Esophagus muscularis mucosa (tissue), 4 donors: ENCODE data around the gene MKI67. TPM values are rescaled to one million over a fixed set of nuclear protein-coding genes. Genes with fewer than 3 reads are reported as not detected.

Experiments
- DNase-seq: peaks from one replicate; pipeline ENCODE4 v3.0.0-alpha.2; 2017; ENCODE audit errors: extremely low spot score
- H3K27ac ChIP-seq, 4 donors: fragments of 200-600 bp; sonication (generic); replicated peaks in 1 of 4; 1 replicate in 3 of 4; 2 replicates in 1 of 4; pipeline ENCODE4 v1.5.1; 2016 to 2019; ENCODE audit warnings: mild to moderate bottlenecking in 1 of 4
- H3K27me3 ChIP-seq, 4 donors: fragments of 200-600 bp; sonication (generic); one replicate each; pipeline versions ENCODE4 v1.5.1 to v1.6.0; 2016 to 2019
- H3K36me3 ChIP-seq, 4 donors: fragments of 200-600 bp; sonication (generic); one replicate each; pipeline ENCODE4 v1.5.1; 2016 to 2019
- H3K4me1 ChIP-seq, 4 donors: fragments of 200-600 bp; sonication (generic); one replicate each; pipeline ENCODE4 v1.5.1; 2016 to 2019
- H3K4me3 ChIP-seq, 4 donors: fragments of 200-600 bp; sonication (generic); 1 replicate in 2 of 4; 2 replicates in 2 of 4; pipeline ENCODE4 v1.5.1; 2016 to 2019; ENCODE audit warnings: mild to moderate bottlenecking in 4 of 4, moderate library complexity in 1 of 4
- H3K9me3 ChIP-seq, 4 donors: fragments of 200-600 bp; sonication (generic); 1 replicate in 3 of 4; 2 replicates in 1 of 4; pipeline ENCODE4 v1.5.1; 2016 to 2019
- EP300 ChIP-seq: sonication (generic); formaldehyde crosslinking; IDR thresholded peaks from one replicate; pipeline ENCODE4 v1.6.1; 2017; ENCODE audit warnings: antibody characterized with exemption
- POLR2A ChIP-seq: fragments of 450-650 bp; IDR thresholded peaks from one replicate; pipeline ENCODE4 v1.6.1; 2017; ENCODE audit warnings: antibody characterized with exemption, moderate library complexity, mild to moderate bottlenecking, low read depth
- POLR2AphosphoS5 ChIP-seq, 2 donors: sonication (generic); formaldehyde crosslinking; IDR thresholded peaks; one replicate each; pipeline ENCODE4 v1.6.1; 2017; ENCODE audit warnings: antibody characterized with exemption in 2 of 2
- WGBS: methylation state at CpG from one replicate; pipeline ENCODE4 v1.1.5; 2018; 5-methylcytosine and 5-hydroxymethylcytosine counted together
- intact Hi-C: fragments of 100-400 bp; cut with DNase I; formaldehyde crosslinking; loops from one replicate; pipeline ENCODE4 v1.15.1; 2023
- total RNA-seq, 4 donors: library from RNA; depleted of rRNA; stranded (reverse); fragments of >200 nt; gene quantifications; one replicate each; pipeline versions ENCODE4 v1.1.0 to v1.2.1, GENCODE V29; 2016
- TF ChIP-seq, protein P1 (sequence below), 3 experiments: fragments of 200-600 bp in 2 of 3; fragments of 450-650 bp in 1 of 3; sonication (generic) in 2 of 3; IDR thresholded peaks; one replicate each; pipeline ENCODE4 v1.5.1; 2017 to 2019; ENCODE audit warnings: antibody characterized with exemption in 3 of 3, mild to moderate bottlenecking in 2 of 3, moderate library complexity in 1 of 3

MKI67 gene
- total RNA-seq, result 1 to 10 TPM in 1 of 4 donors, under 1 TPM in 3; 0.17 to 1.2 (median 0.87) TPM

DNA sequence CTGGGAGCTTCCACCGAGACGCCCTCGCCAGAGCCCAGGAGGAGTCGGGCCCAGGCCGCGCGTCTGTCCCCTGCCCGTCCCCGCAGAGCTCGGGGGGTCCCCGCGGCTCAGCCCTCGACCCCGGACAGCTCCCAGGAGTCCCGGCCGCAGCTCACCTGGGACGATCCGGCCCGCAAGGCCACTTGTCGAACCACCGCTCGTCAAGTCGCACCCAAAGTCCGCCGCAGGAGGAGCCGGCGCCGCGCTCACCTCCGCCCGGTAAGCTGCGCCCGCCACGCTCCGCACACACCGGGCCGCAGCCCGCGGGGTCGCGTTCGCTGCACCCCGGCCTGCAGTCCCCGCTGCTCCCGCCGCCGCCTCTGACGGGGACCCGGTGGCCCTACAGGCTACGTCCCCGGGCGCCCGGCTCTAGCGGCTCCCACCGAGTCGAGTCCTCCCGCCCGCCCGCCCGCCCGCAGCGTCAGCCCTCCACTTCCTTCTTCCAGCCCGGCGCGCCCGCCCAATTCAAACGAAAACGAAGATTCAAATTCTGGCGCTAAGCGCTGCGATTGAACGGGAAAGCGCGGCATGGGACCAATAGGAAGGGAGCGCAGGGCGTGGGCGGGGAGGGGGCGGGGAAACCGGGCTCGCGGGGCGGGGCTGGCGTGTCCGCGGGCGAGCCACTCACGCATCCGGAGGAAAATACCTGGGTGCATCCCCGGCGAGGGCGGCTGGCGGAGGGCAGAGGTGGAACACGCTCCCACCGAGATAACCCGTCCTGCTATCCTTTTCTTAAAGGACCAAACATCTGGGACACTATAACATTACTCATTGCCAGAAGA lies at the start of gene MKI67:
TSS of gene MKI67 (minus strand) at position 480 of the 821 bp plus-strand sequence. CDS start 756 bp downstream, outside the sequence.
- TF ChIP-seq EP300 (no peak), POLR2A (no peak), POLR2AphosphoS5 (IDR thresholded peaks at IDR 0.05) (no peak)
- TF ChIP-seq, protein P1, sequence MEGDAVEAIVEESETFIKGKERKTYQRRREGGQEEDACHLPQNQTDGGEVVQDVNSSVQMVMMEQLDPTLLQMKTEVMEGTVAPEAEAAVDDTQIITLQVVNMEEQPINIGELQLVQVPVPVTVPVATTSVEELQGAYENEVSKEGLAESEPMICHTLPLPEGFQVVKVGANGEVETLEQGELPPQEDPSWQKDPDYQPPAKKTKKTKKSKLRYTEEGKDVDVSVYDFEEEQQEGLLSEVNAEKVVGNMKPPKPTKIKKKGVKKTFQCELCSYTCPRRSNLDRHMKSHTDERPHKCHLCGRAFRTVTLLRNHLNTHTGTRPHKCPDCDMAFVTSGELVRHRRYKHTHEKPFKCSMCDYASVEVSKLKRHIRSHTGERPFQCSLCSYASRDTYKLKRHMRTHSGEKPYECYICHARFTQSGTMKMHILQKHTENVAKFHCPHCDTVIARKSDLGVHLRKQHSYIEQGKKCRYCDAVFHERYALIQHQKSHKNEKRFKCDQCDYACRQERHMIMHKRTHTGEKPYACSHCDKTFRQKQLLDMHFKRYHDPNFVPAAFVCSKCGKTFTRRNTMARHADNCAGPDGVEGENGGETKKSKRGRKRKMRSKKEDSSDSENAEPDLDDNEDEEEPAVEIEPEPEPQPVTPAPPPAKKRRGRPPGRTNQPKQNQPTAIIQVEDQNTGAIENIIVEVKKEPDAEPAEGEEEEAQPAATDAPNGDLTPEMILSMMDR (IDR thresholded peaks at IDR 0.05), result no peak
- Histone ChIP-seq H3K9me3 (no peaks in the 10 kb centered on the region), H3K27me3 (peaks cover 0 to 50% (median 33%) of the 10 kb centered on the region in 4 donors), H3K27ac (no peak within 1 kb of the TSS), H3K4me3 (peak within 1 kb of the TSS; percentile 55 to 68 (median 63)), H3K36me3 (no peaks in the 10 kb centered on the region), H3K4me1 (peaks cover 12 to 23% (median 21%) of the 10 kb centered on the region in 4 donors)
- peak; percentile 94 for DNase-seq
- WGBS, result 0% methylated on average over 8 of the region's 95 CpGs
- intact Hi-C loops, result no loop called here

DNA sequence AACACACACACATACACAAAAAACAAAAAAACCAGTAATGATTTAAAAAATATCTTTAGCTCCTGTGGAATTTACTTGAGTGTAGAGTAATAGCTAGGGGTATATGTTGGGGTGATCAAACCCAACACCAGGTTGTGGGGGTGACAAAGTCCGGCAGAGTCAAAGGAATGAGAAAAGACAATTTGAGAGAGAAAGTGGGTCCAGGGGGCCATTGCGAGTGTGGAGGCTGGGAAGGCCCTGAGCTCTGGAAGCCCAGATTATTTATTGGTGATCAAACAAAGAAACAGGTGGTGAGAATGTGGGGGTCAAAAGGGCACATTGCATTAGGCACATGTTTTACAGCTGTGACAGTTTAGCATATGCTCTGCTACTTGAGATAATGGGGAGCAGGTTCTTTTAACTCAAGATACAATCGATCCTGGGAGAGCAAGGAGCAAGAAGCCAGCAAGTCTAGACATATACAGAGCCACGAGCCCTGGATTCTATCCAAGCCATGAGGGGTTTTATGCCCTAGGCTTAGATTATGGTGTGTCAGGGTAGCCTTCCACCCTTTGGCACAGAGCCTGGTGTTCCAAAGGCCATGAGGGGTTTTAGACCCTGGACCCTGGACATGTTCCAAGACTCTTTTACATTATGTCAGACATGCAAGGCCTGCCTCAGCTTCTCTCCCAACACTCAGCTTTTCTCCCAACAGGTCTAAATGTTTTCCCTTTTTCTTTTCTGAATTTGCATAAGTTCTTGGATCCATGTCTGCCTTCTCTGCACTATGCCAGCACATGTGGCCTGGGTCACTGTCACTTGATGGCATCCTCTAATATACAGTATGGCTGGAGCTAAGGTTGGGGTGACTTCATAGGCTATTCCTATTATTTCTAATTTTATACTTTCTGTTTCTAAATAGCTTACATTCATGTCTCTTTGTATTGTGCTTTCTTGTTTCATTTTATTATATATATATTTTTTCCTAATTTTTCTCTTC lies 48.6 kb upstream of the MKI67 start:
- H3K4me3 ChIP-seq, result no peak overlapping the region
- no peaks in the 10 kb centered on the region for H3K36me3 ChIP-seq
- intact Hi-C loops, result no loop called here

DNA sequence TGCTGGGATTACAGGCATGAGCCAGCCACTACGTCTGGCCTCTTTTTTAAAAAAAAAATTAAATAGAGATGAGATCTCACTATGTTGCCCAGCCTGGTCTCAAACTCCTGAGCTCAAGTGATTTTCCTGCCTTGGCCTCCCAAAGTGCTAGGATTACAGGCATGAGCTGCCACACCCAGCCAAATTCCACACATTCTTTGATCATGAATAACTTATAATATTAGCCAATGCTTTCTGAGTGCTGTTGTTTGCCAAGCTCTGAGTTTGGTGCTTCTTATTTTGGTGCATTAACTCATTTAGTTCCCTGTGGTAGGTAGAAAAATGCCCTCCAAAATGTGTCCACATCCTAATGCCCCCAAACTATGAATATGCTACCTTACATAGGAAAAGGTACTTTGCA lies 47.2 kb upstream of the MKI67 start:
- H3K4me1 ChIP-seq, result no peaks in the 10 kb centered on the region
- no peak for DNase-seq
- WGBS, result 65% methylated on average over 1 of the region's 1 CpG
- TF ChIP-seq POLR2A (no peak), EP300 (no peak), POLR2AphosphoS5 (IDR thresholded peaks at IDR 0.05) (no peak)
- TF ChIP-seq, protein P1 (IDR thresholded peaks at IDR 0.05), result no peak
- H3K27ac ChIP-seq, result no peak overlapping the region
- H3K9me3 ChIP-seq, result peaks cover 0 to 30% (median 16%) of the 10 kb centered on the region in 4 donors
- no peaks in the 10 kb centered on the region for H3K36me3 ChIP-seq
- intact Hi-C loops, result no loop called here
- peaks cover 0 to 37% (median 0%) of the 10 kb centered on the region in 4 donors for H3K27me3 ChIP-seq
- H3K4me3 ChIP-seq, result no peak overlapping the region

More for the DNA sequence above, 48.6 kb upstream of the MKI67 start:
- TF ChIP-seq POLR2AphosphoS5 (IDR thresholded peaks at IDR 0.05), result no peak
- TF ChIP-seq, protein P1 (IDR thresholded peaks at IDR 0.05), result no peak
- H3K9me3 ChIP-seq, result peaks cover 0 to 30% (median 16%) of the 10 kb centered on the region in 4 donors
- no peak overlapping the region for H3K27ac ChIP-seq
- 93% methylated on average over 4 of the region's 4 CpGs for WGBS
- no peaks in the 10 kb centered on the region for H3K4me1 ChIP-seq
- H3K27me3 ChIP-seq, result peaks cover 0 to 27% (median 0%) of the 10 kb centered on the region in 4 donors
- DNase-seq, result no peak

DNA sequence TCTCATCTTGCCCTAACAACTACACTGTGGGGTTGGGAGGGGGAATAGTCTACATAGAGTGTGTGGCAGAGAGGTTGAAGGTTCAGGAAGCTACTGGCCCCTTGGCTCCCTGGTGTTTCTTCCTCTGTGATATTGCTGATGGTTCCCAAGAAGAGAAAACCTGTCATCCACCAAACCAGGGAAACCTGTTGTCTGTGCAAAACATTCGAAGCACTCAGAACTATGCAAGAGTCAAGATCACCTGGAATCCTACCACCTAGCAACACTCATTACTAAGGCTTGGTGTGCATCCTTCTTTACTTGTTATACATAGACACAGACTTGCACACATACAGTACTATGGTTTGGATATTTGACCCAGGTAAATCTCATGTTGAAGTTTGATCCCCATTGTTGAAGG lies 46.5 kb upstream of the MKI67 start:
- TF ChIP-seq EP300 (no peak), POLR2A (no peak), POLR2AphosphoS5 (IDR thresholded peaks at IDR 0.05) (no peak)
- TF ChIP-seq, protein P1 (IDR thresholded peaks at IDR 0.05), result no peak
- Histone ChIP-seq H3K27ac (no peak overlapping the region), H3K36me3 (no peaks in the 10 kb centered on the region), H3K4me1 (no peaks in the 10 kb centered on the region), H3K4me3 (no peak overlapping the region), H3K27me3 (peaks cover 0 to 38% (median 0%) of the 10 kb centered on the region in 4 donors), H3K9me3 (peaks cover 0 to 30% (median 16%) of the 10 kb centered on the region in 4 donors)
- intact Hi-C loops, result no loop called here
- no peak for DNase-seq
- WGBS, result 100% methylated on average over 1 of the region's 1 CpG
